ENCODE data around the gene FYN. TPM values are rescaled to one million over a fixed set of nuclear protein-coding genes. Genes with fewer than 3 reads are reported as not detected.

The FYN gene
- total and polyA plus RNA-seq, 5 experiments from 2014 or later: 159 to 531 (median 317) TPM

GRCh38 chr6:111809264-111809663, 64.0 kb downstream of the FYN start:
- no peaks in the 10 kb centered on the region for H3K9me3 Mint-ChIP-seq
- no peak overlapping the region for H3K4me3 Mint-ChIP-seq
- H3K27me3 Mint-ChIP-seq: no peaks in the 10 kb centered on the region
- ATAC-seq (no peak), DNase-seq (no peak)
- POLR2A ChIA-PET: no interaction called here
- H3K27ac Mint-ChIP-seq: peak overlapping the region in 8 of 10 donors; percentile 14 to 87 (median 57)
- H3K4me1 Mint-ChIP-seq: peaks cover 57 to 94% (median 88%) of the 10 kb centered on the region in 4 donors
- peaks cover 0 to 26% (median 17%) of the 10 kb centered on the region in 3 donors for H3K36me3 Mint-ChIP-seq

GRCh38 chr6:111808493-111808892, 64.8 kb downstream of the FYN start:
- H3K4me3 Mint-ChIP-seq: peak overlapping the region in 6 of 10 donors; percentile 0 to 56 (median 14)
- POLR2A ChIA-PET: no interaction called here
- H3K36me3 Mint-ChIP-seq: peaks cover 0 to 20% (median 10%) of the 10 kb centered on the region in 3 donors
- peak overlapping the region; percentile 14 to 92 (median 78) for H3K27ac Mint-ChIP-seq
- ATAC-seq (peak in 1 of 2 donors; percentile 55), DNase-seq (peak in 5 of 10 donors; percentile 22 to 44 (median 33))
- H3K4me1 Mint-ChIP-seq: peaks cover 56 to 95% (median 89%) of the 10 kb centered on the region in 4 donors
- no peaks in the 10 kb centered on the region for H3K9me3 Mint-ChIP-seq
- H3K27me3 Mint-ChIP-seq: no peaks in the 10 kb centered on the region

- POLR2A ChIA-PET: no interaction called here
- H3K36me3 Mint-ChIP-seq: peaks cover 0 to 14% (median 5%) of the 10 kb centered on the region in 3 donors
- H3K4me3 Mint-ChIP-seq: peak overlapping the region in 5 of 10 donors; percentile 30 to 81 (median 50)
- no peak for ATAC-seq
- no peak for DNase-seq
- peak overlapping the region; percentile 84 to 96 (median 93) for H3K27ac Mint-ChIP-seq
- no peaks in the 10 kb centered on the region for H3K9me3 Mint-ChIP-seq
- peaks cover 54 to 96% (median 90%) of the 10 kb centered on the region in 4 donors for H3K4me1 Mint-ChIP-seq
- H3K27me3 Mint-ChIP-seq: no peaks in the 10 kb centered on the region
Observed at GRCh38 chr6:111806561-111807497, 66.4 kb downstream of the FYN start.

GRCh38 chr6:111806165-111806547, 67.1 kb downstream of the FYN start:
- Mint-ChIP-seq H3K4me3 (peak overlapping the region in 6 of 10 donors; percentile 21 to 81 (median 49)), H3K9me3 (no peaks in the 10 kb centered on the region), H3K4me1 (peaks cover 51 to 95% (median 88%) of the 10 kb centered on the region in 4 donors), H3K27me3 (no peaks in the 10 kb centered on the region), H3K36me3 (peaks cover 0 to 13% (median 7%) of the 10 kb centered on the region in 3 donors), H3K27ac (peak overlapping the region; percentile 84 to 96 (median 93))
- DNase-seq (no peak), ATAC-seq (no peak)
- POLR2A ChIA-PET: interaction anchor here (1.2 kb wide), 1 partner anchor 68 kb away, joined by 3 read pairs; the partner anchor contains the start of gene FYN

GRCh38 chr6:111805511-111806164, 67.6 kb downstream of the FYN start:
- Mint-ChIP-seq H3K4me1 (peaks cover 51 to 93% (median 88%) of the 10 kb centered on the region in 4 donors), H3K36me3 (peaks cover 0 to 19% (median 7%) of the 10 kb centered on the region in 3 donors), H3K27me3 (no peaks in the 10 kb centered on the region), H3K27ac (peak overlapping the region; percentile 84 to 96 (median 93)), H3K4me3 (peak overlapping the region in 7 of 10 donors; percentile 21 to 81 (median 50)), H3K9me3 (no peaks in the 10 kb centered on the region)
- ATAC-seq (peak in 1 of 2 donors; percentile 15), DNase-seq (no peak)
- POLR2A ChIA-PET: interaction anchor here (1.2 kb wide), 1 partner anchor 68 kb away, joined by 3 read pairs; the partner anchor contains the start of gene FYN

- H3K9me3 Mint-ChIP-seq: no peaks in the 10 kb centered on the region
- H3K36me3 Mint-ChIP-seq: peaks cover 0 to 25% (median 7%) of the 10 kb centered on the region in 3 donors
Observed at GRCh38 chr6:111804627-111805235, 68.5 kb downstream of the FYN start.

GRCh38 chr6:111803804-111804203, 69.4 kb downstream of the FYN start:
- DNase-seq (peak in 3 of 10 donors; percentile 45 to 53 (median 47)), ATAC-seq (peak; percentile 39 to 49)
- Mint-ChIP-seq H3K4me3 (peak overlapping the region; percentile 32 to 77 (median 60)), H3K4me1 (peaks cover 53 to 94% (median 92%) of the 10 kb centered on the region in 4 donors), H3K27ac (peak overlapping the region; percentile 84 to 96 (median 93)), H3K27me3 (no peaks in the 10 kb centered on the region), H3K9me3 (no peaks in the 10 kb centered on the region), H3K36me3 (peaks cover 0 to 32% (median 7%) of the 10 kb centered on the region in 3 donors)
- POLR2A ChIA-PET: interaction anchor here (1.3 to 1.7 kb wide), 3 partner anchors 22 to 78 kb away, joined by 4 to 5 read pairs (median 5); no protein-coding TSS in a partner anchor

More at GRCh38 chr6:111804627-111805235, 68.5 kb downstream of the FYN start:
- DNase-seq (peak; percentile 18 to 74 (median 56)), ATAC-seq (peak; percentile 79 to 84)
- Mint-ChIP-seq H3K27ac (peak overlapping the region; percentile 84 to 96 (median 93)), H3K4me3 (peak overlapping the region; percentile 20 to 77 (median 60)), H3K27me3 (no peaks in the 10 kb centered on the region), H3K4me1 (peaks cover 48 to 93% (median 87%) of the 10 kb centered on the region in 4 donors)
- POLR2A ChIA-PET: interaction anchor here (1.0 to 1.6 kb wide), 5 partner anchors 9 to 79 kb away, joined by 3 to 5 read pairs (median 3); partner anchors contain the start of gene FYN

GRCh38 chr6:111803371-111803770, 69.9 kb downstream of the FYN start:
- peaks cover 0 to 30% (median 7%) of the 10 kb centered on the region in 3 donors for H3K36me3 Mint-ChIP-seq
- no peaks in the 10 kb centered on the region for H3K9me3 Mint-ChIP-seq
- no peaks in the 10 kb centered on the region for H3K27me3 Mint-ChIP-seq
- DNase-seq: no peak
- H3K4me3 Mint-ChIP-seq: peak overlapping the region; percentile 31 to 77 (median 60)
- H3K27ac Mint-ChIP-seq: peak overlapping the region; percentile 84 to 96 (median 93)
- H3K4me1 Mint-ChIP-seq: peaks cover 52 to 94% (median 90%) of the 10 kb centered on the region in 4 donors
- POLR2A ChIA-PET: interaction anchor here (1.6 to 1.7 kb wide), 2 partner anchors 39 to 77 kb away, joined by 5 read pairs; no protein-coding TSS in a partner anchor
- peak; percentile 11 to 24 for ATAC-seq

- Mint-ChIP-seq H3K27ac (peak overlapping the region; percentile 84 to 96 (median 93)), H3K9me3 (no peaks in the 10 kb centered on the region), H3K36me3 (peaks cover 0 to 26% (median 7%) of the 10 kb centered on the region in 3 donors), H3K4me3 (peak overlapping the region in 7 of 10 donors; percentile 31 to 76 (median 60)), H3K27me3 (no peaks in the 10 kb centered on the region), H3K4me1 (peaks cover 47 to 91% (median 86%) of the 10 kb centered on the region in 4 donors)
- ATAC-seq (no peak), DNase-seq (no peak)
- POLR2A ChIA-PET: interaction anchor here (0.7 to 1.7 kb wide), 2 partner anchors 39 to 146 kb away, joined by 3 to 5 read pairs; no protein-coding TSS in a partner anchor
Observed at GRCh38 chr6:111802720-111803330, 70.4 kb downstream of the FYN start.

GRCh38 chr6:111802015-111802414, 71.2 kb downstream of the FYN start:
- no peak for DNase-seq
- H3K27me3 Mint-ChIP-seq: no peaks in the 10 kb centered on the region
- peak overlapping the region in 1 of 10 donors; percentile 5 for H3K4me3 Mint-ChIP-seq
- peak overlapping the region in 9 of 10 donors; percentile 35 to 94 (median 71) for H3K27ac Mint-ChIP-seq
- no peak for ATAC-seq
- POLR2A ChIA-PET: no interaction called here
- peaks cover 47 to 88% (median 80%) of the 10 kb centered on the region in 4 donors for H3K4me1 Mint-ChIP-seq
- H3K36me3 Mint-ChIP-seq: peaks cover 0 to 26% (median 4%) of the 10 kb centered on the region in 3 donors
- H3K9me3 Mint-ChIP-seq: no peaks in the 10 kb centered on the region

- Mint-ChIP-seq H3K4me3 (no peak overlapping the region), H3K4me1 (peaks cover 42 to 87% (median 80%) of the 10 kb centered on the region in 4 donors), H3K9me3 (no peaks in the 10 kb centered on the region), H3K36me3 (peaks cover 0 to 26% (median 2%) of the 10 kb centered on the region in 3 donors), H3K27ac (peak overlapping the region in 5 of 10 donors; percentile 12 to 76 (median 61)), H3K27me3 (no peaks in the 10 kb centered on the region)
- POLR2A ChIA-PET: no interaction called here
- DNase-seq (no peak), ATAC-seq (no peak)
Observed at GRCh38 chr6:111800821-111801220, 72.4 kb downstream of the FYN start.
